Measurements from ENCODE around the gene ZNF3.

GRCh38 chr7:100087055-100087750, 5.7 kb upstream of the ZNF3 start:
- TF ChIP-seq, protein P1, sequence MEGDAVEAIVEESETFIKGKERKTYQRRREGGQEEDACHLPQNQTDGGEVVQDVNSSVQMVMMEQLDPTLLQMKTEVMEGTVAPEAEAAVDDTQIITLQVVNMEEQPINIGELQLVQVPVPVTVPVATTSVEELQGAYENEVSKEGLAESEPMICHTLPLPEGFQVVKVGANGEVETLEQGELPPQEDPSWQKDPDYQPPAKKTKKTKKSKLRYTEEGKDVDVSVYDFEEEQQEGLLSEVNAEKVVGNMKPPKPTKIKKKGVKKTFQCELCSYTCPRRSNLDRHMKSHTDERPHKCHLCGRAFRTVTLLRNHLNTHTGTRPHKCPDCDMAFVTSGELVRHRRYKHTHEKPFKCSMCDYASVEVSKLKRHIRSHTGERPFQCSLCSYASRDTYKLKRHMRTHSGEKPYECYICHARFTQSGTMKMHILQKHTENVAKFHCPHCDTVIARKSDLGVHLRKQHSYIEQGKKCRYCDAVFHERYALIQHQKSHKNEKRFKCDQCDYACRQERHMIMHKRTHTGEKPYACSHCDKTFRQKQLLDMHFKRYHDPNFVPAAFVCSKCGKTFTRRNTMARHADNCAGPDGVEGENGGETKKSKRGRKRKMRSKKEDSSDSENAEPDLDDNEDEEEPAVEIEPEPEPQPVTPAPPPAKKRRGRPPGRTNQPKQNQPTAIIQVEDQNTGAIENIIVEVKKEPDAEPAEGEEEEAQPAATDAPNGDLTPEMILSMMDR (IDR thresholded peaks at IDR 0.05) = no peak
- TF ChIP-seq POLR2A (IDR thresholded peaks at IDR 0.05) = no peak

Measured in adrenal gland (tissue), 5 donors.